Measurements from ENCODE around the gene SPATA20.

The SPATA20 gene

GRCh38 chr17:50584749-50585148 is 37.8 kb downstream of the SPATA20 start:
- no peak overlapping the region for H3K4me2 ChIP-seq (ENCODE audit: low read depth, low read length)
- peaks cover 94% of the 10 kb centered on the region for H3K27me3 ChIP-seq (replicated peaks; ENCODE audit: insufficient read depth, low read length)
- no peak overlapping the region for H3K27ac ChIP-seq (ENCODE audit: low read length)
- no peak overlapping the region for H3K4me3 ChIP-seq (ENCODE audit: low read length)
- H3K9me2 ChIP-seq (replicated peaks; ENCODE audit: insufficient read depth, low read length) = no peaks in the 10 kb centered on the region
- no peak overlapping the region for H3K9ac ChIP-seq (ENCODE audit: low read length)
- no peak for DNase-seq
- no peaks in the 10 kb centered on the region for H3K36me3 ChIP-seq (replicated peaks; ENCODE audit: insufficient read depth, low read length)
- no peaks in the 10 kb centered on the region for H3F3A ChIP-seq (ENCODE audit: insufficient read depth, low read length)
- H3K79me2 ChIP-seq (ENCODE audit: low read length) = no peaks in the 10 kb centered on the region
- H2AFZ ChIP-seq (ENCODE audit: low read length) = no peak overlapping the region
- H3K9me3 ChIP-seq (replicated peaks; ENCODE audit: insufficient read depth, low read length) = no peaks in the 10 kb centered on the region
- no peaks in the 10 kb centered on the region for H3K4me1 ChIP-seq (ENCODE audit: low read length)
- TF ChIP-seq CTCF (IDR thresholded peaks at IDR 0.05; ENCODE audit: low read length) (no peak), EZH2phosphoT487 (IDR thresholded peaks at IDR 0.05; ENCODE audit: low read length) (no peak)
- H4K20me1 ChIP-seq (ENCODE audit: insufficient read depth, low read length) = no peaks in the 10 kb centered on the region

GRCh38 chr17:50585346-50585745 is 38.4 kb downstream of the SPATA20 start:
- Histone ChIP-seq H3K27ac (ENCODE audit: low read length) (no peak overlapping the region), H3K27me3 (replicated peaks; ENCODE audit: insufficient read depth, low read length) (peaks cover 88% of the 10 kb centered on the region), H3K4me3 (ENCODE audit: low read length) (no peak overlapping the region), H2AFZ (ENCODE audit: low read length) (no peak overlapping the region), H4K20me1 (ENCODE audit: insufficient read depth, low read length) (no peaks in the 10 kb centered on the region), H3K9me2 (replicated peaks; ENCODE audit: insufficient read depth, low read length) (no peaks in the 10 kb centered on the region), H3K9ac (ENCODE audit: low read length) (no peak overlapping the region), H3K36me3 (replicated peaks; ENCODE audit: insufficient read depth, low read length) (no peaks in the 10 kb centered on the region), H3K4me2 (ENCODE audit: low read depth, low read length) (no peak overlapping the region), H3K79me2 (ENCODE audit: low read length) (no peaks in the 10 kb centered on the region), H3F3A (ENCODE audit: insufficient read depth, low read length) (no peaks in the 10 kb centered on the region), H3K9me3 (replicated peaks; ENCODE audit: insufficient read depth, low read length) (no peaks in the 10 kb centered on the region), H3K4me1 (ENCODE audit: low read length) (no peaks in the 10 kb centered on the region)
- no peak for DNase-seq
- no peak for TF ChIP-seq EZH2phosphoT487 (IDR thresholded peaks at IDR 0.05; ENCODE audit: low read length)
- TF ChIP-seq EZH2 (optimal IDR thresholded peaks at IDR 0.05; ENCODE audit: low read depth, low read length) = no peak
- no peak for TF ChIP-seq CTCF (IDR thresholded peaks at IDR 0.05; ENCODE audit: low read length)

- no peaks in the 10 kb centered on the region for H3F3A ChIP-seq (ENCODE audit: insufficient read depth, low read length)
- no peaks in the 10 kb centered on the region for H3K9me3 ChIP-seq (replicated peaks; ENCODE audit: insufficient read depth, low read length)
- H3K4me1 ChIP-seq (ENCODE audit: low read length) = no peaks in the 10 kb centered on the region
- no peak for TF ChIP-seq EZH2phosphoT487 (IDR thresholded peaks at IDR 0.05; ENCODE audit: low read length)
- no peak for TF ChIP-seq CTCF (IDR thresholded peaks at IDR 0.05; ENCODE audit: low read length)
- no peak for TF ChIP-seq EZH2 (optimal IDR thresholded peaks at IDR 0.05; ENCODE audit: low read depth, low read length)
- no peak for DNase-seq
- no peaks in the 10 kb centered on the region for H4K20me1 ChIP-seq (ENCODE audit: insufficient read depth, low read length)
- no peak overlapping the region for H3K4me2 ChIP-seq (ENCODE audit: low read depth, low read length)
- no peak overlapping the region for H2AFZ ChIP-seq (ENCODE audit: low read length)
- H3K27ac ChIP-seq (ENCODE audit: low read length) = no peak overlapping the region
- H3K9ac ChIP-seq (ENCODE audit: low read length) = no peak overlapping the region
- H3K79me2 ChIP-seq (ENCODE audit: low read length) = no peaks in the 10 kb centered on the region
- H3K36me3 ChIP-seq (replicated peaks; ENCODE audit: insufficient read depth, low read length) = no peaks in the 10 kb centered on the region
- H3K27me3 ChIP-seq (replicated peaks; ENCODE audit: insufficient read depth, low read length) = peaks cover 83% of the 10 kb centered on the region
- H3K4me3 ChIP-seq (ENCODE audit: low read length) = no peak overlapping the region
- no peaks in the 10 kb centered on the region for H3K9me2 ChIP-seq (replicated peaks; ENCODE audit: insufficient read depth, low read length)
Measured at GRCh38 chr17:50585891-50586290, 38.9 kb downstream of the SPATA20 start.

Measured in MM.1S (cell line).